ENCODE results near the gene TMPRSS4.

Gene TMPRSS4

GRCh38 chr11:118156531-118157185 lies 79.8 kb downstream of the TMPRSS4 start:
- DNase-seq = no peak

GRCh38 chr11:118157186-118157895 lies 80.5 kb downstream of the TMPRSS4 start:
- DNase-seq = no peak

- DNase-seq = no peak
These were observed 84.9 kb downstream of the TMPRSS4 start for GRCh38 chr11:118161786-118162185.

GRCh38 chr11:118162846-118163245 lies 86.0 kb downstream of the TMPRSS4 start:
- DNase-seq = no peak

GRCh38 chr11:118163494-118163893 lies 86.6 kb downstream of the TMPRSS4 start:
- DNase-seq = no peak

- no peak for DNase-seq
These were observed 88.0 kb downstream of the TMPRSS4 start for GRCh38 chr11:118164885-118165284.

- no peak for DNase-seq
These were observed 89.8 kb downstream of the TMPRSS4 start for GRCh38 chr11:118166641-118167040.

- DNase-seq = no peak
These were observed 90.4 kb downstream of the TMPRSS4 start for GRCh38 chr11:118167253-118167652.

- no peak for DNase-seq
These were observed 91.0 kb downstream of the TMPRSS4 start for GRCh38 chr11:118167906-118168305.

- DNase-seq = no peak
These were observed 91.4 kb downstream of the TMPRSS4 start for GRCh38 chr11:118168316-118168715.

- no peak for DNase-seq
These were observed 91.9 kb downstream of the TMPRSS4 start for GRCh38 chr11:118168751-118169150.

GRCh38 chr11:118169300-118170140 lies 92.6 kb downstream of the TMPRSS4 start:
- no peak for DNase-seq

GRCh38 chr11:118170231-118170630 lies 93.4 kb downstream of the TMPRSS4 start:
- no peak for DNase-seq

GRCh38 chr11:118170882-118171268 lies 94.0 kb downstream of the TMPRSS4 start:
- DNase-seq = no peak
